HG03025 (cell line): ENCODE measurements around the gene PHLDA3.

Experiments
- ATAC-seq: cut with Tn5 transposase; IDR thresholded peaks from one replicate; pipeline ENCODE4 v1.9.1; 2021; ENCODE audit warnings: mild to moderate bottlenecking, moderate library complexity; ENCODE audit not compliant: unreplicated experiment, low FRiP score

PHLDA3 gene

GRCh38 chr1:201468844-201469644 lies at the start of gene PHLDA3:
TSS of gene PHLDA3 (minus strand) at chr1:201469188. CDS start at chr1:201468786, 402 bp downstream.
- ATAC-seq = peak; percentile 50

- ATAC-seq = no peak
Measured at GRCh38 chr1:201518071-201518470, 49.1 kb upstream of the PHLDA3 start.

- no peak for ATAC-seq
Measured at GRCh38 chr1:201517631-201518030, 48.6 kb upstream of the PHLDA3 start.

- no peak for ATAC-seq
Measured at GRCh38 chr1:201516511-201517127, 47.6 kb upstream of the PHLDA3 start.

- no peak for ATAC-seq
Measured at GRCh38 chr1:201515895-201516294, 46.9 kb upstream of the PHLDA3 start.

- no peak for ATAC-seq
Measured at GRCh38 chr1:201515062-201515750, 46.2 kb upstream of the PHLDA3 start.

- no peak for ATAC-seq
Measured at GRCh38 chr1:201514466-201514865, 45.5 kb upstream of the PHLDA3 start.

GRCh38 chr1:201513498-201514243 lies 44.7 kb upstream of the PHLDA3 start:
- ATAC-seq = no peak

GRCh38 chr1:201511941-201512539 lies 43.1 kb upstream of the PHLDA3 start:
- peak; percentile 50 for ATAC-seq

GRCh38 chr1:201511396-201511940 lies 42.5 kb upstream of the PHLDA3 start:
- ATAC-seq = no peak

GRCh38 chr1:201510734-201511133 lies 41.7 kb upstream of the PHLDA3 start:
- ATAC-seq = no peak

GRCh38 chr1:201509601-201510374 lies 40.8 kb upstream of the PHLDA3 start:
- ATAC-seq = no peak

GRCh38 chr1:201508809-201509208 lies 39.8 kb upstream of the PHLDA3 start:
- no peak for ATAC-seq

GRCh38 chr1:201507360-201507675 lies 38.3 kb upstream of the PHLDA3 start:
- no peak for ATAC-seq

GRCh38 chr1:201506557-201507359 lies 37.8 kb upstream of the PHLDA3 start, which contains the start of gene CSRP1:
TSS of gene CSRP1 (minus strand) at chr1:201507123. CDS start at chr1:201496303, 10,820 bp downstream.
- ATAC-seq = peak; percentile 73

GRCh38 chr1:201506092-201506491 lies 37.1 kb upstream of the PHLDA3 start:
- no peak for ATAC-seq

GRCh38 chr1:201505503-201505890 lies 36.5 kb upstream of the PHLDA3 start:
- ATAC-seq = no peak

GRCh38 chr1:201504799-201505502 lies 36.0 kb upstream of the PHLDA3 start:
- no peak for ATAC-seq
